NB4 (cell line): ENCODE data around the gene FURIN.
A peak's percentile ranks its signal among the peaks of the same experiment; 100 is the strongest.

Source experiments
- DNase-seq: peaks from one replicate; pipeline ENCODE4 v3.0.0; 2010; ENCODE audit warnings: low read depth
- H3K4me3 ChIP-seq: one replicate; pipeline ENCODE4 v1.5.1; 2011; ENCODE audit warnings: mild to moderate bottlenecking, low read depth, low read length, moderate library complexity
- CTCF ChIP-seq: IDR thresholded peaks from one replicate; pipeline ENCODE4 v1.5.1; 2012; ENCODE audit warnings: low read depth, low read length
- MAX ChIP-seq: IDR thresholded peaks from 2 replicates; pipeline ENCODE4 v1.6.1; 2011; ENCODE audit warnings: low read depth, low read length
- MYC ChIP-seq: IDR thresholded peaks from 2 replicates; pipeline ENCODE4 v1.6.1; 2011; ENCODE audit warnings: low read depth, low read length
- POLR2A ChIP-seq: IDR thresholded peaks from 2 replicates; pipeline ENCODE4 v1.6.1; 2011; ENCODE audit warnings: mild to moderate bottlenecking; ENCODE audit not compliant: insufficient read length; ENCODE audit errors: extremely low read depth

Gene FURIN

GRCh38 chr15:90860450-90860849 is 7.9 kb upstream of the FURIN start:
- TF ChIP-seq MYC (no peak), CTCF (no peak), MAX (no peak)
- no peak overlapping the region for H3K4me3 ChIP-seq
- DNase-seq = no peak

DNA sequence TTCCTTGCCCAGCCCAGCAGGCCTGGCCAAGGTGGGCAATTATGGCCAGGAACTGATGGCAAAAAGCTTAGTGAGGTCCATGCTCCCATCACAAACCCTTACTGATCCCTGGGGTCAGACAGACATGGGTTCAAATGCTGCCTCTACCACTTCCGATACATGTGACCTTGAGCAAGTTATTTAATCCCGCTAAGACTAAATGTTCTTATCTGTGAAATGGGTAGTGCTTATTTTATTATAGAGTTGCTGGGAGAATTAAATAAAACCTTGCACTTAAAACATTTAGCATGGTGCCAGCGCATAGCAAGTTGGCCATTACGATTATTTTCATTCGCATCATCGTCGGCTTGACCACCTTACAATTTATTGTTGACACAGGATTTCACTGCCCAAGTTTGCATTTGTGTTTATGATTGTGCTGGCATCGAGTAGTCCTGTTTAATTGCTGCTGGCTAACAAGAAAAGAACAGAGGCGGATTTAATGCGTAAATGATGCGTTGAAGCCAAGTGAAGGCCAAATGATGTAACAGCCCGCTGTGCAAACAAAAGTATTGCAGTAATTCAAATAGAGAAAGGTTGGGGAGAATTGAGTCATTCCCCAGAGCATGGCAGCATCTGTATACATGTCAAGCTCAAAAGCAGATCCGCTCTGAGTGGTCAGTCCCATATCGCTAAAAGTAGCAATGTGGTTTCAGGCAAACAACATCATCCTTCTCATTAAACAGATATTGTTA is 7.3 kb upstream of the FURIN start:
- DNase-seq = peak; percentile 40
- TF ChIP-seq CTCF = no peak
- TF ChIP-seq POLR2A = no peak
- no peak for TF ChIP-seq MYC
- TF ChIP-seq MAX = no peak
- no peak overlapping the region for H3K4me3 ChIP-seq

GRCh38 chr15:90862487-90862886 is 5.9 kb upstream of the FURIN start:
- H3K4me3 ChIP-seq = no peak overlapping the region
- DNase-seq = no peak
- TF ChIP-seq MYC = no peak
- no peak for TF ChIP-seq MAX
- no peak for TF ChIP-seq CTCF
- no peak for TF ChIP-seq POLR2A

GRCh38 chr15:90862964-90863778 is 5.2 kb upstream of the FURIN start:
- no peak for TF ChIP-seq MYC
- TF ChIP-seq MAX = no peak
- TF ChIP-seq CTCF = no peak
- TF ChIP-seq POLR2A = no peak
- no peak overlapping the region for H3K4me3 ChIP-seq
- peak; percentile 93 for DNase-seq

- DNase-seq = no peak
- TF ChIP-seq CTCF (no peak), MAX (no peak), POLR2A (no peak), MYC (no peak)
- no peak overlapping the region for H3K4me3 ChIP-seq
Measured at GRCh38 chr15:90863987-90864386, 4.4 kb upstream of the FURIN start.
